HG03442 (cell line): Measurements from ENCODE around the gene NAMPT.
A peak's percentile ranks its signal among the peaks of the same experiment; 100 is the strongest.
"Not testable (repeated sequence)": the region's sequence is repeated elsewhere in the genome, so short reads cannot be mapped to it uniquely, and the experiment has no call there.

Experiments used
- ATAC-seq: cut with Tn5 transposase; IDR thresholded peaks from one replicate; pipeline ENCODE4 v1.9.1; 2021; ENCODE audit warnings: mild to moderate bottlenecking, moderate library complexity; ENCODE audit not compliant: unreplicated experiment

NAMPT gene

GRCh38 chr7:106238830-106239229 is 46.0 kb downstream of the NAMPT start:
- no peak for ATAC-seq

- ATAC-seq: no peak
Measured at GRCh38 chr7:106236065-106236464, 48.7 kb downstream of the NAMPT start.

- no peak for ATAC-seq
Measured at GRCh38 chr7:106234425-106234824, 50.4 kb downstream of the NAMPT start.

- ATAC-seq: no peak
Measured at GRCh38 chr7:106231856-106232490, 52.8 kb downstream of the NAMPT start.

GRCh38 chr7:106225856-106226255 is 58.9 kb downstream of the NAMPT start:
- ATAC-seq: no peak

GRCh38 chr7:106224797-106225196 is 60.0 kb downstream of the NAMPT start:
- no peak for ATAC-seq

GRCh38 chr7:106223156-106223555 is 61.6 kb downstream of the NAMPT start:
- ATAC-seq: no peak

- ATAC-seq: no peak
Measured at GRCh38 chr7:106222545-106222944, 62.2 kb downstream of the NAMPT start.

- no peak for ATAC-seq
Measured at GRCh38 chr7:106220307-106220706, 64.5 kb downstream of the NAMPT start.

- ATAC-seq: no peak
Measured at GRCh38 chr7:106219170-106219569, 65.6 kb downstream of the NAMPT start.

- ATAC-seq: no peak
Measured at GRCh38 chr7:106218546-106218945, 66.2 kb downstream of the NAMPT start.

GRCh38 chr7:106216923-106217542 is 67.8 kb downstream of the NAMPT start:
- ATAC-seq: no peak

- no peak for ATAC-seq
Measured at GRCh38 chr7:106216517-106216922, 68.3 kb downstream of the NAMPT start.

GRCh38 chr7:106215868-106216516 is 68.8 kb downstream of the NAMPT start:
- no peak for ATAC-seq

GRCh38 chr7:106208944-106209343 is 75.8 kb downstream of the NAMPT start:
- ATAC-seq: not testable (repeated sequence)

- no peak for ATAC-seq
Measured at GRCh38 chr7:106206826-106207541, 77.8 kb downstream of the NAMPT start.

GRCh38 chr7:106205621-106206222 is 79.1 kb downstream of the NAMPT start:
- peak; percentile 60 for ATAC-seq

- no peak for ATAC-seq
Measured at GRCh38 chr7:106203473-106203872, 81.3 kb downstream of the NAMPT start.

- no peak for ATAC-seq
Measured at GRCh38 chr7:106201164-106201563, 83.6 kb downstream of the NAMPT start.

- ATAC-seq: no peak
Measured at GRCh38 chr7:106199813-106200364, 84.9 kb downstream of the NAMPT start.

- no peak for ATAC-seq
Measured at GRCh38 chr7:106199024-106199423, 85.8 kb downstream of the NAMPT start.
